ENCODE results near the gene CENPV.
"Not testable (repeated sequence)": the region's sequence is repeated elsewhere in the genome, so short reads cannot be mapped to it uniquely, and the experiment has no call there.

The CENPV gene

GRCh38 chr17:16353317-16354174 is at the start of gene CENPV:
TSS of gene CENPV (minus strand) at chr17:16353469. CDS start at chr17:16353436, 33 bp downstream.
- DNase-seq: peak; percentile 26 to 67

GRCh38 chr17:16398270-16399267 is 45.3 kb upstream of the CENPV start:
- DNase-seq: no peak

- not testable (repeated sequence) for DNase-seq
Measured at GRCh38 chr17:16396693-16397092, 43.4 kb upstream of the CENPV start.

- not testable (repeated sequence) for DNase-seq
Measured at GRCh38 chr17:16395887-16396286, 42.6 kb upstream of the CENPV start.

- DNase-seq: not testable (repeated sequence)
Measured at GRCh38 chr17:16392491-16392890, 39.2 kb upstream of the CENPV start.

GRCh38 chr17:16391451-16391850 is 38.2 kb upstream of the CENPV start:
- no peak for DNase-seq

- DNase-seq: not testable (repeated sequence)
Measured at GRCh38 chr17:16386126-16386507, 32.8 kb upstream of the CENPV start.

GRCh38 chr17:16384557-16384956 is 31.3 kb upstream of the CENPV start:
- no peak for DNase-seq

GRCh38 chr17:16383772-16384287 is 30.6 kb upstream of the CENPV start:
- DNase-seq: no peak

GRCh38 chr17:16383216-16383615 is 29.9 kb upstream of the CENPV start:
- no peak for DNase-seq

GRCh38 chr17:16381496-16381820 is 28.2 kb upstream of the CENPV start:
- no peak for DNase-seq

- DNase-seq: peak; percentile 92 to 96
Measured at GRCh38 chr17:16380640-16381495, 27.6 kb upstream of the CENPV start, which contains the start of gene UBB. TSS of gene UBB (plus strand) at chr17:16381091. CDS start at chr17:16381908, 817 bp downstream.

GRCh38 chr17:16379654-16380053 is 26.4 kb upstream of the CENPV start:
- DNase-seq: no peak

GRCh38 chr17:16378636-16379282 is 25.5 kb upstream of the CENPV start:
- no peak for DNase-seq

- no peak for DNase-seq
Measured at GRCh38 chr17:16377941-16378341, 24.7 kb upstream of the CENPV start.

- no peak for DNase-seq
Measured at GRCh38 chr17:16374146-16374938, 21.1 kb upstream of the CENPV start.

GRCh38 chr17:16371742-16372141 is 18.5 kb upstream of the CENPV start:
- no peak for DNase-seq

GRCh38 chr17:16364625-16365024 is 11.4 kb upstream of the CENPV start:
- DNase-seq: no peak

- DNase-seq: peak; percentile 51 to 56
Measured at GRCh38 chr17:16363749-16364536, 10.7 kb upstream of the CENPV start.

- no peak for DNase-seq
Measured at GRCh38 chr17:16361874-16362273, 8.6 kb upstream of the CENPV start.
